Heart right ventricle (tissue), 16 donors: Measurements from ENCODE around the gene LRRC73. TPM values are rescaled to one million over a fixed set of nuclear protein-coding genes. Genes with fewer than 3 reads are reported as not detected.

Source experiments
- ATAC-seq, 8 donors: fragments of 200-7000 bp; cut with Tn5 transposase; one replicate each; pipeline ENCODE4 v1.9.1; 2020; ENCODE audit warnings: mild to moderate bottlenecking in 8 of 8, moderate library complexity in 8 of 8, moderate number of reproducible peaks in 1 of 8
- DNase-seq, 2 donors: peaks; one replicate each; pipeline ENCODE4 v3.0.0-alpha.2; 2020
- H3K27ac ChIP-seq, 10 donors: fragments of 200-600 bp; sonication (generic) in 2 of 10; one replicate each; pipeline versions ENCODE4 v1.5.0 to v1.8.0; 2020 to 2022; ENCODE audit warnings: mild to moderate bottlenecking in 3 of 10
- H3K27me3 ChIP-seq, 7 donors: fragments of 200-600 bp; one replicate each; pipeline ENCODE4 v1.8.0; 2021 to 2022; ENCODE audit warnings: mild to moderate bottlenecking in 2 of 7
- H3K36me3 ChIP-seq, 9 donors: fragments of 200-600 bp; sonication (generic) in 1 of 9; one replicate each; pipeline versions ENCODE4 v1.5.0 to v1.8.0; 2020 to 2022; ENCODE audit warnings: mild to moderate bottlenecking in 2 of 9
- H3K4me1 ChIP-seq, 9 donors: fragments of 200-600 bp; sonication (generic) in 1 of 9; one replicate each; pipeline versions ENCODE4 v1.5.0 to v1.8.0; 2020 to 2022; ENCODE audit warnings: mild to moderate bottlenecking in 4 of 9
- H3K4me3 ChIP-seq, 10 donors: fragments of 200-600 bp; sonication (generic) in 2 of 10; one replicate each; pipeline versions ENCODE4 v1.5.0 to v1.8.0; 2020 to 2022; ENCODE audit warnings: mild to moderate bottlenecking in 7 of 10, moderate library complexity in 2 of 10
- H3K9me3 ChIP-seq, 11 donors: fragments of 200-600 bp in 10 of 11; sonication (generic) in 2 of 11; one replicate each; pipeline versions ENCODE4 v1.5.0 to v1.8.0; 2013 to 2022; ENCODE audit warnings: mild to moderate bottlenecking in 2 of 11, control low read depth in 1 of 11, moderate library complexity in 1 of 11
- CTCF ChIP-seq, 9 donors: fragments of 200-600 bp; sonication (generic) in 2 of 9; IDR thresholded peaks; one replicate each; pipeline versions ENCODE4 v1.5.0 to v1.8.0; 2021 to 2022; ENCODE audit warnings: antibody characterized with exemption in 9 of 9, mild to moderate bottlenecking in 5 of 9, moderate library complexity in 1 of 9
- WGBS, 2 donors: extraction: QIAGEN DNeasy Blood & Tissue Kit; methylation state at CpG; one replicate each; pipeline ENCODE4 v1.1.7; 2013; ENCODE audit warnings: inconsistent platforms in 1 of 2; 5-methylcytosine and 5-hydroxymethylcytosine counted together
- intact Hi-C, 10 donors: fragments of 100-400 bp; cut with DNase I; formaldehyde crosslinking; loops; one replicate each; pipeline versions ENCODE4 v1.11.1 to v1.14.2; 2022
- polyA plus RNA-seq, 2 donors: library from polyadenylated mRNA; stranded (reverse); fragments of 200-250 nt; gene quantifications; one replicate each; pipeline ENCODE4 v1.2.3, GENCODE V29; 2013
- total RNA-seq, 10 donors: library from RNA; stranded (reverse); fragmentation: NEBNext Ultra II Directional in 3 of 10; extraction: Animal tissue kit (Norgen Biotek cat#: 25700) in 3 of 10; gene quantifications; one replicate each; pipeline versions ENCODE4 v1.2.1 to v1.2.4, GENCODE V29; 2021 to 2023
- donor health status: Arrhythmogenic right ventricular cardiomyopathy.
- donor health status: ischemic (EF 13 %, LVEDD 7.1; RV severe dilation, severe dysfunction).
- donor health status: healthy with polysubstance abuse.
- donor health status: DM: no; HTN: yes; CAD: no.
- donor health status: DM: no; HTN: no; CAD: no.
- donor health status: ischemic (EF 25% LVEDD 6.9; RV normal size, moderate dysfunction).
- donor health status: ischemic (EF 25% LVEDD 5.7; RV mildly dilated, moderate dysfunction).
- donor health status: healthy.
- donor health status: DM: yes; HTN: yes; CAD: no.
- donor health status: Ischemic cardiomyopathy.
- donor health status: ischemic (EF 35%, LVEDD 5.7; RV mildly dilated, moderate dysfunction).
- donor health status: nonischemic (EF 11% LVEDD 7.7; RV severe dilation, severe dysfunction).
- donor health status: DM: yes; HTN: yes; CAD: no.
- donor health status: PGD.
- donor health status: ischemic (EF 29% LVEDD 5.4; RV normal size, mild dysfunction).
- donor health status: nonischemic (EF 23%, LVEDD 6.1; RV moderate dilation, normal function).

LRRC73 gene
- total and polyA plus RNA-seq, 12 donors: 0.44 to 3.8 (median 1.9) TPM

DNA sequence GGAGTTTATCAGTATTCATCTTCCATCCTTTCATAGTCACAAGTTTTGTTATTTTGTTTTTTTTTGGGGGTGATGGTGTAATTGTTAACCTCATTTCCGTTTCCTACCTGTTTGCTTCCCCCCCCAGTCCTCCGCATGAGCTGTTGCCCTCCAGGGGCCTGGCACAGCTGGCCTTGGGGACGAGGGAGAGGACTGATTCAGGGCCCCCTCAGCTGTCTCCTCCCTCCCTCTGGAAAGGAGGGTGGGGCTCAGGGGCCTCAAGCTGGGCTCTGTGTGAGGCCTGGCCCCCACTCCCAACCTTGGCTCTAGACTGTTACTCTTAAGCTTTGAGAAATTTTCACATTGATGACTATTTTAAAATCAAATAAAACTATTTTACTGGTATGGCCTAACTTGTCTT is 4.0 kb downstream of the LRRC73 start:
- Histone ChIP-seq H3K9me3 (no peaks in the 10 kb centered on the region), H3K36me3 (peaks cover 0 to 52% (median 23%) of the 10 kb centered on the region in 9 donors), H3K27me3 (peaks cover 0 to 27% (median 0%) of the 10 kb centered on the region in 7 donors), H3K4me1 (peaks cover 5 to 55% (median 37%) of the 10 kb centered on the region in 9 donors), H3K27ac (peak overlapping the region in 2 of 10 donors; percentile 21 to 23), H3K4me3 (no peak overlapping the region)
- WGBS, 2 donors: 75 to 82% methylated on average over 3 of the region's 3 CpGs
- no peak for TF ChIP-seq CTCF (IDR thresholded peaks at IDR 0.05)
- intact Hi-C loops: loop anchor here in 9 of 10 donors (1.0 to 10.0 kb wide), 11 partner anchors 39 to 321 kb away; partner anchors contain the start of genes DLK2 (in 3 of the 9) and CUL9 (in 1 of the 9)
- no peak for DNase-seq
- no peak for ATAC-seq

GRCh38 chr6:43505718-43506117 is 4.4 kb downstream of the LRRC73 start:
- no peak for DNase-seq
- Histone ChIP-seq H3K27me3 (peaks cover 0 to 27% (median 0%) of the 10 kb centered on the region in 7 donors), H3K4me3 (no peak overlapping the region), H3K27ac (peak overlapping the region in 1 of 10 donors; percentile 21), H3K36me3 (peaks cover 0 to 52% (median 23%) of the 10 kb centered on the region in 9 donors), H3K9me3 (no peaks in the 10 kb centered on the region), H3K4me1 (peaks cover 5 to 50% (median 37%) of the 10 kb centered on the region in 9 donors)
- no peak for ATAC-seq
- intact Hi-C loops: loop anchor here (1.0 to 10.0 kb wide), 11 partner anchors 38 to 321 kb away; partner anchors contain the start of genes DLK2 (in 4 of the 10) and CUL9 (in 1 of the 10)
- no peak for TF ChIP-seq CTCF (IDR thresholded peaks at IDR 0.05)
- WGBS, 2 donors: 60 to 76% methylated on average over 6 of the region's 6 CpGs

GRCh38 chr6:43504756-43505593 is 5.2 kb downstream of the LRRC73 start:
- no peak overlapping the region for H3K27ac ChIP-seq
- H3K36me3 ChIP-seq: peaks cover 0 to 58% (median 23%) of the 10 kb centered on the region in 9 donors
- TF ChIP-seq CTCF (IDR thresholded peaks at IDR 0.05): no peak
- 95% methylated on average over 26 of the region's 26 CpGs for WGBS, 2 donors
- no peak for ATAC-seq
- intact Hi-C loops: loop anchor here in 9 of 10 donors (2.0 to 10.0 kb wide), 9 partner anchors 38 to 320 kb away; partner anchors contain the start of genes CUL9 (in 1 of the 9), DLK2 (in 1 of the 9) and ZNF318 (in 1 of the 9)
- H3K4me3 ChIP-seq: no peak overlapping the region
- H3K9me3 ChIP-seq: no peaks in the 10 kb centered on the region
- peaks cover 0 to 27% (median 0%) of the 10 kb centered on the region in 7 donors for H3K27me3 ChIP-seq
- H3K4me1 ChIP-seq: peaks cover 5 to 52% (median 37%) of the 10 kb centered on the region in 9 donors
- DNase-seq: no peak

DNA sequence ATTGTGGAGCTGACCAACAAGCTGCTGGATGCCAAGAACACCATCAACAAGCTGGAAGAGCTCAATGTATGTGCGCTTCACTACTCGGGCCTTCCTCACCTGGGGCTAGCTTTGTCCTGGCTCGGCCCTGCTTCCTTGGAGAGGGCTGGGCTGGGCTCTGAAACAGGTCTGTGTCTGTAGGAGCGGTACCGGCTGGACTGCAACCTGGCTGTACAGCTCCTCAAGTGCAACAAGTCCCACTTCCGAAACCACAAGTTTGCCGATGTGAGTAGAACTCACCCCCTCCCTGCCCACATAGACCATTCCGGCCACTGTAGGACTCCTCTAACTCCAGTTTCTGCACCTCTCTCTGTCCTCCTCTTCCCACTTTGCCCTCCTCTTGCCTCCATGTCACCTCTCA is 6.7 kb downstream of the LRRC73 start:
- DNase-seq (no peak), ATAC-seq (no peak)
- no peaks in the 10 kb centered on the region for H3K9me3 ChIP-seq
- no peak for TF ChIP-seq CTCF (IDR thresholded peaks at IDR 0.05)
- no peak overlapping the region for H3K4me3 ChIP-seq
- peaks cover 6 to 57% (median 33%) of the 10 kb centered on the region in 9 donors for H3K4me1 ChIP-seq
- H3K27ac ChIP-seq: no peak overlapping the region
- 92 to 94% methylated on average over 8 of the region's 8 CpGs for WGBS, 2 donors
- peaks cover 0 to 15% (median 0%) of the 10 kb centered on the region in 7 donors for H3K27me3 ChIP-seq
- intact Hi-C loops: loop anchor here in 5 of 10 donors (5.0 to 10.0 kb wide), 5 partner anchors 109 to 319 kb away; partner anchors contain the start of genes CUL9 (in 1 of the 5) and ZNF318 (in 1 of the 5)
- H3K36me3 ChIP-seq: peaks cover 0 to 73% (median 39%) of the 10 kb centered on the region in 9 donors
